T-helper 17 cell (primary cell): Measurements from ENCODE around the gene RMC1. TPM values are rescaled to one million over a fixed set of nuclear protein-coding genes. Genes with fewer than 3 reads are reported as not detected.
"Not testable (repeated sequence)": the region's sequence is repeated elsewhere in the genome, so short reads cannot be mapped to it uniquely, and the experiment has no call there.

Experiments used
- ATAC-seq: fragments of 150-1000 bp; cut with Tn5 transposase; 2 replicates; pipeline ENCODE4 v1.10.0; 2021; ENCODE audit warnings: mild to moderate bottlenecking, moderate library complexity
- DNase-seq, 3 donors: peaks; one replicate each; pipeline versions ENCODE4 v3.0.0 to v3.0.0-alpha.2; 2020 to 2021
- H3K9me3 ChIP-seq: one replicate; pipeline ENCODE4 v1.7.0; 2013; ENCODE audit warnings: low read length, mild to moderate bottlenecking; ENCODE audit not compliant: control insufficient read depth, poor library complexity, severe bottlenecking
- H3K27ac Mint-ChIP-seq: one replicate; pipeline ENCODE4 v1.8.0; 2022; ENCODE audit warnings: mild to moderate bottlenecking, moderate library complexity, mixed read lengths
- H3K27me3 Mint-ChIP-seq: one replicate; pipeline ENCODE4 v1.8.0; 2022; ENCODE audit warnings: mixed read lengths
- H3K36me3 Mint-ChIP-seq: one replicate; pipeline ENCODE4 v1.8.0; 2022; ENCODE audit warnings: low read depth, mixed read lengths
- H3K4me1 Mint-ChIP-seq: one replicate; pipeline ENCODE4 v1.8.0; 2022; ENCODE audit warnings: mild to moderate bottlenecking, mixed read lengths
- H3K4me3 Mint-ChIP-seq: one replicate; pipeline ENCODE4 v1.8.0; 2022; ENCODE audit warnings: mild to moderate bottlenecking, moderate library complexity, mixed read lengths
- total RNA-seq, 4 donors: library from RNA in 2 of 4; stranded (reverse) in 2 of 4; gene quantifications; one replicate each; pipeline ENCODE4 v1.2.3 and lab custom pipeline; 2022 to 2026

Gene RMC1
- total RNA-seq, 2 donors from 2014 or later, result 64.0 to 72.2 TPM

DNA sequence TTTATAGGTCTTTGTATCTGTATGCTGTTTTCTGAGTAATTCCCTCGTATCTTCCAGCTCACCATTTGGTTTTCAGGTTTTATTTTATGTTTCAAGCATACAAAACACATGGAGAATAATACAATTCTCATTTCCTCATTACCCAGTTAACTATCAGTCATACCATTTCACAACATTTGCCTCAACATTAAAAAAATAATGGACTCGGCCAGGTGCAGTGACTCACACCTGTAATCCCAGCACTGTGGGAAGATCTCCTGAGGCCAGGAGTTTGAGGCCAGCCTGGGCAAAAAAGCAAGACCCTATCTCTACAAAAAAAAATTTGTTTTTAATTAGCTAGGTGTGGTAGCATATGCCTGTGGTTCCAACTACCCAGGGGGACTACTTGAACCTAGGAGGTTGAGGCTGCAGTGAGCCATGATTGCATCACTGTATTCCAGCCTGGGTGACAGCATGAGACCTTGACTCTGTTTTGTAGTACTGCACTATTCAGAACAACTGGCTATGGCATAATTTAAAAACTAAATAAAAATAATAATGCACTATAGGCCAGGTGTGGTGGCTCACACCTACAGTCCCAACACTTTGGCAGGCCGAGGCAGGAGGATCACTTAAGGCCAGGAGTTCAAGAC lies 62.7 kb downstream of the RMC1 start:
- H3K9me3 ChIP-seq, result no peaks in the 10 kb centered on the region
- H3K27me3 Mint-ChIP-seq, result no peaks in the 10 kb centered on the region
- ATAC-seq (no peak), DNase-seq (no peak)
- no peak overlapping the region for H3K4me3 Mint-ChIP-seq
- H3K36me3 Mint-ChIP-seq, result peaks cover 13% of the 10 kb centered on the region
- no peak overlapping the region for H3K27ac Mint-ChIP-seq
- H3K4me1 Mint-ChIP-seq, result peaks cover 19% of the 10 kb centered on the region

DNA sequence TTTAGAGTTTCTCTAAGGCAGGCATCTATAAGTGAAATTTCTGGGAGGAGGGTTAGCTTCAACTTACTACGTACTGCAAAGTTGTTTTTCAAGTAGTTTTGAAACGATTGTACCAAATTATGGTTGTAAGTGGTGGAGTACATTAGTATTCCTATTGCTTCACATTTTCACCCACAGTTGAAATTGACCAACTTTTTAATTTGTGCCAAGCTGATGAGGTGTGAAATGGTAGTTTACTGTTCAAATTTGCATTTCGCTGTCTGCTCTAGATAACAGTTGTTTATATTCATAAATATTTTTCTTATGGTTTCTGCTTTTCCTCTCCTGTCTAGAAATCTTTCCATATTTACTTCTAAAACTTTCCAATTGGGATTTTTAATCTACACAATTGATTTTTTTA lies 64.4 kb downstream of the RMC1 start:
- Mint-ChIP-seq H3K36me3 (peaks cover 13% of the 10 kb centered on the region), H3K4me1 (peaks cover 22% of the 10 kb centered on the region), H3K4me3 (no peak overlapping the region), H3K27me3 (no peaks in the 10 kb centered on the region), H3K27ac (peak overlapping the region; percentile 74)
- DNase-seq, result no peak
- no peaks in the 10 kb centered on the region for H3K9me3 ChIP-seq
- no peak for ATAC-seq

DNA sequence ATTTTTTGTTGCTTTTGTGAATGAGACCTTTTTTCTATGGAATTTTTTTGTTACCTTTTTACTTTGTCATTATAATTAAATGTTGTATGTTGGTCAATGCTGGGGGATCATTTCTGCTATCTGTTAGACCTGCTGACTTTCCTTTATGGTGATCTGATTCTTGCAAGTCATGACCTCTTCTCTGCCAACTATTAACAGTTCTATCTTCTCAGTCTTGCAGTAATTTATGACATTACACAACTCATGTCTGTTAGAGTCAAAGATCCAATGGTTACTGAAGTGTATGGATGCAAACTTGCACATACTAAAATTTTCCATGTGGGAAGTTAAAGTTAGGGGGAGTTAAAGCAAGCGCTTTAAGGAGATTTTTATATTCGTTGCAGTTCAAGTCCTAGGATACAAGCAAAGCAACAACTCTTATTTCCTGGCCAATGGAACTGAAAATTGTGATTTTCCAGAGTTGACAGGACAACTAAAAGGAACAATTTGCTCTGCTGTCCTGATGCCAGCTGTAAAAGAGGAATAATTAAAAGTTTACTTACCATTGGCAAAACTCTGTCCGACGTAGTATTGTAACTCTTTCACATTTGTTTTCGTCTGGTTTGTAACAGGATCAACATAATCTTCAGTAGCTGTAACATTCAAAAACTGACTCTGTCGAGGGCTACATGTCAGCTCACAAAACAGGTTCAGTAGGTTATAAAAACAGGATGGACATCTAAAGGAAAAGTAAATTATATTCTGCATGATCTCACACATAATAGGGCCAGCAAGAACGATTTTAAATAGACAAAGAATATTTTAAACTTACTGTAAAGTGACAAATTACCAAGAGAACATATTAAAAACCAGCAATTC lies 65.2 kb downstream of the RMC1 start:
- Mint-ChIP-seq H3K4me1 (peaks cover 23% of the 10 kb centered on the region), H3K36me3 (peaks cover 13% of the 10 kb centered on the region), H3K27me3 (no peaks in the 10 kb centered on the region), H3K27ac (no peak overlapping the region), H3K4me3 (no peak overlapping the region)
- no peak for DNase-seq
- H3K9me3 ChIP-seq, result no peaks in the 10 kb centered on the region
- ATAC-seq, result no peak

DNA sequence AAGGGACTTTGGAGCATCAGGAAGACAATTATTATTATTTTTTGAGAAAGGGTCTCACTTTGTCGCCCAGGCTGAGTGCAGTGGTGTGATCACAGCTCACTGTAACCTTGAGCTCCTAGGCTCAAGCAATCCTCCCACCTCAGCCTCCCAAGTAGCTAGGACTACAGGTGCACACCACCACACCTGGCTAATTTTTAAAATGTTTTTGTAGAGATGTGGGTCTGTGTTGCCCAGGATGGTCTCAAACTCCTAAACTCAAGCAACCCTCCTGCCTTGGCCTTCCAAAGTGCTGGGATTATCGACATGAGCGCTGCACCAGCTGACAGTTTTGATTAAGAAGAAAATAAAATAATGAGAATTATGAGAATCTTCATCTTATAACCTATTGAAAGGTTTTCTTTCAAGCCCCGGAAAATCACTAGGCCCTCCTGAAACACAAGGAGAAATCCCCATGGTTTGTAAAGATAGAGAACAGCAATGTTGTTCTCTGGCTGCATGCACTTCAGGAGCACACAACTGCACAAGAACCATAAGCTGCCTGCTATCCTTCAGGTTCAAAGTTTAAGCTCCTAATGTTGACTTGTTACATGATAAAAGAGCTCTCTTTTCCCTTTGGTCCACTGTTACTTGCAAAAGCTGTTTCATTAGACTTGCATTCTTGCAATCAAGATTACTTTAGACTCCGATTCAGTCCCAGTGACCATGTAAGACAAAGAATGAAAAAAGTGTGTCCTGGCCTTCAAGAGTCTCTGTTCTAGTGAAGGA lies 66.2 kb downstream of the RMC1 start:
- Mint-ChIP-seq H3K4me1 (peaks cover 29% of the 10 kb centered on the region), H3K27ac (no peak overlapping the region), H3K36me3 (peaks cover 13% of the 10 kb centered on the region), H3K27me3 (no peaks in the 10 kb centered on the region), H3K4me3 (no peak overlapping the region)
- DNase-seq, result no peak
- ATAC-seq, result no peak
- no peaks in the 10 kb centered on the region for H3K9me3 ChIP-seq

DNA sequence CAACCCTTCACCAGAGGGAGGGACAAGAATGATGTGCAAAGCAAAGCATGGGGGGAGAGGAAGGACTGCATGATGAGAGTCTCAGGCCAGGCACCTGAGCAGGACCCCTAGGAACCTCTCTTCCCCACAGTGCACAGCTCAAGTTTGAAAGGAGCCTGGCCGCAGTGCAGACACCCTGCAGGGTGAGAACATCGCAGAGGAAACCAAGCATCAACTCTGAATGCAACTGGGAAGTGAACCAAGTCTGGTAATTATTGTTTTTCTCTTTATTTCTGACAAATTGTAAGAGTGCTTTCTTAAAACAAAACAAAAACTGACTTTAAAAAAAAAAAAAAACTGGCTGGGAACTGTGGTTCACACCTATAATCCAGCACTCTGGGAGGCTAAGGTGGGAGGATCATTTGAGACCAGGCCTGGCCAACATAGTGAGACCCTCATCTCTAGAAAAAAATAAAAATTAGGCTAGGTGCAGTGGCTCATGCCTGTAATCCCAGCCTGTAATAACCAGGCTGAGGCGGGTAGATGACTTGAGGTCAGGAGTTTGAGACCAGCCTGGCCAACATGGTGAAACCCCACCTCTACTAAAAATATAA lies 67.7 kb downstream of the RMC1 start:
- Mint-ChIP-seq H3K27me3 (no peaks in the 10 kb centered on the region), H3K27ac (peak overlapping the region; percentile 8), H3K36me3 (peaks cover 13% of the 10 kb centered on the region), H3K4me3 (no peak overlapping the region), H3K4me1 (peaks cover 34% of the 10 kb centered on the region)
- no peaks in the 10 kb centered on the region for H3K9me3 ChIP-seq
- DNase-seq, result no peak
- ATAC-seq, result no peak

DNA sequence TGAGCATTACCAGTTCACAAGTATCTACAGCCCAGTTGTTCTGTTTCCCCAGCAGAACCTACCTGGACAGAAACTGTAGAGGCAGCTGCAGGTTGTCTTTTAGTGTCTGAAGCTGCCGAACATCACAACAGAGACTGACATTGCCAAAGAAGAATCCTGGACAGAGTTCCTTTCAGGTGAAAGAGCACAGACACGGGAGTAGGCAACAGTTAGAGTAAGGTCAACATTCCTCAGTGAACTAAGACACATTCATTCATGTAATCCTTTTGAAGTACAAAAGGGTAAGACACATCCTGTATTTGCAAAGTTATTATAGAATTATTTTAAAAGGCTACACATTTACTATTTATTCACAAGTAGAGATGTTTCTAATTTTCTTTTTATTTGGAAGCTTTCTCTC lies 68.7 kb downstream of the RMC1 start:
- peaks cover 35% of the 10 kb centered on the region for H3K4me1 Mint-ChIP-seq
- H3K27ac Mint-ChIP-seq, result peak overlapping the region; percentile 99
- ATAC-seq, result no peak
- no peaks in the 10 kb centered on the region for H3K27me3 Mint-ChIP-seq
- H3K9me3 ChIP-seq, result no peaks in the 10 kb centered on the region
- H3K36me3 Mint-ChIP-seq, result peaks cover 12% of the 10 kb centered on the region
- H3K4me3 Mint-ChIP-seq, result peak overlapping the region; percentile 19
- DNase-seq, result no peak

DNA sequence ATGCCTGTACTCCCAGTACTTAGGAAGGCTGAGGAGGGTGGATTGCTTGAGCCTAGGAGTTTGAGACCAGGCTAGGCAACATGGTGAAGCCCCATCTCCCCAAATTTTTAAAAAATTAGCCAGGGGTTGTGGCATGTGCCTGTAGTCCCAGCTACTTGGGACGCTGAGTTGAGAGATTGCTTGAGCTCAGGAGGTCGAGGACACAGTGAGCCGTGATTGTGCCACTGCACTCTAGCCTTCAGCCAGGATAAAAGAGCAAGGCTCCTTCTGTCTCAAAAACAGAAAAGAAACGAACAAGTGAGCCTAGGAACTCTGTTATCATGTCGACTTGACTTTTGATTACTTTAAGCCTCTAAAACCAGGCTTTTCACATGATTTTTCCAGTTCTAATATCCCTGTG lies 69.3 kb downstream of the RMC1 start:
- ATAC-seq, result no peak
- no peaks in the 10 kb centered on the region for H3K9me3 ChIP-seq
- Mint-ChIP-seq H3K4me3 (peak overlapping the region; percentile 19), H3K27me3 (no peaks in the 10 kb centered on the region), H3K27ac (peak overlapping the region; percentile 99), H3K4me1 (peaks cover 32% of the 10 kb centered on the region), H3K36me3 (peaks cover 8% of the 10 kb centered on the region)
- no peak for DNase-seq

DNA sequence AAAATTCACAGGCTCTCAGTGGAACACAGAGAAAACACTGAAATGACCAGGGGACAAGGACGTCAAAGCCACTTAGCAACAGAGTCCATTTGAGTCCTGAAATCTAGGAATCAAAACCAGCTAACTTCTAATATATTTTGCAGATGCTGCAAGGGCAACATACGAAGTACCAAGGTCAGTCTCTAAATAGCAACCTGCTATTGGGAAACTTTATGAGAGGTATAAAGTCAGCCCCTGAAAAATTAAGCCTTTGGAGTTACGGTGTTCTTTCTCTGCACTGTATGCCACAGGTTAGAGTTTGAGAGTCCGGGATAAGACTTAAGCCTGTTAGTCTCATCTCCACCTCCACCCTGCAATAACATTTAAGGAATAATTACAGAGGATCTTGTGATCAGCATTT lies 69.7 kb downstream of the RMC1 start:
- no peak for ATAC-seq
- H3K4me1 Mint-ChIP-seq, result peaks cover 31% of the 10 kb centered on the region
- no peaks in the 10 kb centered on the region for H3K9me3 ChIP-seq

DNA sequence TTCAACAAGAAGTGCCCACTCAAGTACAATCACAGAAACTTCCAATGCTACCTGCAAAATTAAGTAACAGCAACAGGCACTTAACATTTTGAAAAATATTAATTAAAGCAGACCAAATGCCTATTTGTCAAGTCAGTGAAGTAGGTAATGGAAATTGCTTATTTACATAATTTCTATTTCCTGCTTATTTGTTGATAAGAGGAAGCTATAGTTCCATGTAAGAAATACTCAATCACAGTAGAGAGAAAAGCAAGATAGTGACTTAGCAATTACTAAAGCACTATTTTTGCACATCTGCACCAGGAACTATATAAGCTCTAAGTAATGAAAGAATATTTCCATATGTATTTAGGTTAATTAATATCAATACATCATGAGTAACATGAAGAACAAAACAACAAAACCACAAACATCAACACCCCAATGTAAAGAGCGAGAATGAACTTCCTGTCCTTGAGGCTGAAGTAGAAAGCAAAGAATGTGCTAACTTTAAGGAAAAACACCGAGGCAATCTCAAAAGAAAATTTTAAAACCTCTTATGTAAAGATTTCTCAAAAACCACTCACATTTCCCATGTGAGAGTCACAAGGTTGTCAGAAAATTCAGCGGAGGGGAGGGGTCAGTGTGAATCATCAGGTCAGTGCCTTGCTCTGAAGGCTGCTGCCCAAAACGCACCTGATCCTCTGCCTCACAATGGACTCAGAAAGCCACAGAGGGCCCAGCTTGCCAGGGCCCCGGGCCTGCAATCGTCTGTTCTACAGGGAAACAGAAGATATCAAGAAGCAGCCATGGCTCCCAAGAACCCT lies 70.5 kb downstream of the RMC1 start:
- Mint-ChIP-seq H3K4me3 (peak overlapping the region; percentile 80), H3K27me3 (no peaks in the 10 kb centered on the region), H3K36me3 (peaks cover 3% of the 10 kb centered on the region), H3K27ac (peak overlapping the region; percentile 99), H3K4me1 (peaks cover 33% of the 10 kb centered on the region)
- H3K9me3 ChIP-seq, result no peaks in the 10 kb centered on the region
- peak; percentile 80 for ATAC-seq
- DNase-seq, result no peak

More for the DNA sequence above, 69.7 kb downstream of the RMC1 start:
- H3K27me3 Mint-ChIP-seq, result no peaks in the 10 kb centered on the region
- peaks cover 7% of the 10 kb centered on the region for H3K36me3 Mint-ChIP-seq
- peak overlapping the region; percentile 99 for H3K27ac Mint-ChIP-seq
- H3K4me3 Mint-ChIP-seq, result peak overlapping the region; percentile 80
- DNase-seq, result no peak

DNA sequence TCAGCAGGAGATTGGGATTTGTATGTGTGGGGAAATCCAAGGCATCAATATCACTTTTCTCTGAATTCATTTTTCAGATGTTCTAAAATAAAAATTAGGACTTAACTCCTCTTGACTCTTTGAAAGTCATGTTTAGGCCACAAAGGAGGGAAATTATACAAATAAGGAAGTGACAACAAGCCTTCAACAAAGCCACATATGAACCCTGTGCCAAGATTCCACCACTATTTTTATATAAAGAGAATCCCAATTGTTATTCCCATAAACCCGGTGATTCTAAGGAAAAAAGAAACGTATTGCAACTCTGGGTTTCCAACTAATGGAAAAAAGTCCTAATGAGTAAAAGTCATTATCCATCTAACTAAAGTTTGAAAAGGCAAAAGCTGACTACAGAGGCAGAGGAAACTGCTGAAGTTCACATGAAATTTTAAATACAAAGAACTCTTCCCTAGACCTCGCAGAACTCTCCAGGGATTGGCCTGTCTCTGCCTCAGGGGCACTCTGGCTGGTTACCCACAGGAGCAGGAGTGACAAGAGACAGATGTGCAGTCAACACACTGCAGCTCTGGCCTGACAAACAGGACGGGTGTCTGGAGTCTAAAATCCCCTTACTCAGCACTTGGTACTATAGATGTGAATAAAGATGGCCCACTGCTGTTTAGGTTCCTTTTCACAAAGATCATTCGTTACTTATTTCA lies 71.4 kb downstream of the RMC1 start:
- Mint-ChIP-seq H3K36me3 (peaks cover 3% of the 10 kb centered on the region), H3K27ac (peak overlapping the region; percentile 99), H3K4me3 (peak overlapping the region; percentile 80), H3K27me3 (no peaks in the 10 kb centered on the region), H3K4me1 (peaks cover 39% of the 10 kb centered on the region)
- H3K9me3 ChIP-seq, result no peaks in the 10 kb centered on the region
- DNase-seq (no peak), ATAC-seq (no peak)

DNA sequence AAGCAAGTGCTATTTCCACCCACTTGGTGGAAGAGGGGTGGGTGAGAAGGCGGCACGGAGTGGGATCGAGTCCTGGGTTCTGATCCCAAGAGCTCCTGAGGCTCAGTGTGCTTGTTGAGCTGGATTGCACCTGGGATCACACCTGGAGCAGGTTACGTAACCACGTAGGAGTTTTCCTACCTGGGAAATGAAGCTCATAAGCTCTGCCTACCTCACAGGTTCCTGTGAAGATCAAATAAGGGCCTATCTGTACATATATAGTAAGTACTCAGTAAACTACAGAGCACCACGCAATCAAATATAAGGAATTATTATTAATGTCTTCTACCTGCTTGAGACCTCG lies 72.0 kb downstream of the RMC1 start:
- no peaks in the 10 kb centered on the region for H3K27me3 Mint-ChIP-seq
- ATAC-seq (no peak), DNase-seq (no peak)
- peaks cover 3% of the 10 kb centered on the region for H3K36me3 Mint-ChIP-seq
- H3K4me3 Mint-ChIP-seq, result peak overlapping the region; percentile 53
- H3K27ac Mint-ChIP-seq, result peak overlapping the region; percentile 99
- H3K4me1 Mint-ChIP-seq, result peaks cover 41% of the 10 kb centered on the region
- H3K9me3 ChIP-seq, result no peaks in the 10 kb centered on the region

DNA sequence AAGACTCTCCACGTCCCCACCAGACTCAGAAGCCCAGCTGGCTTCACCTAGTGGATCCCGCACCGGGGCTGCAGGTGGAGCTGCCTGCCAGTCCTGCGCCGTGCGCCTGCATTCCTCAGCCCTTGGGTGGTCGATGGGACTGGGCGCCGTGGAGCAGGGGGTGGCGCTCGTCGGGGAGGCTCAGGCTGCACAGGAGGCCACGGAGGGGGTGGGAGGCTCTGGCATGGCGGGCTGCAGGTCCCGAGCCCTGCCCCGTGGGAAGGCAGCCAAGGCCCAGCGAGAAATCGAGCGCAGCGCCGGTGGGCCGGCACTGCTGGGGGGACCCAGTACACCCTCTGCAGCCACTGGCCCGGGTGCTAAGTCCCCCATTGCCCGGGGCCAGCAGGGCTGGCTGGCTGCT lies 74.2 kb downstream of the RMC1 start:
- peaks cover 53% of the 10 kb centered on the region for H3K4me1 Mint-ChIP-seq
- not testable (repeated sequence) for H3K9me3 ChIP-seq, H3K27me3 Mint-ChIP-seq, DNase-seq, H3K27ac Mint-ChIP-seq, ATAC-seq, H3K36me3 Mint-ChIP-seq, H3K4me3 Mint-ChIP-seq
